Parathyroid adenoma (tissue), 2 donors: Measurements from ENCODE around the gene NLGN2.

Experiments
- H2AFZ ChIP-seq: fragments of 300-600 bp; sonication (generic); one replicate; pipeline ENCODE4 v1.7.0; 2017; ENCODE audit warnings: antibody characterized with exemption, mild to moderate bottlenecking
- H3K27ac ChIP-seq: fragments of 300-600 bp; sonication (generic); one replicate; pipeline ENCODE4 v1.7.0; 2017
- H3K27me3 ChIP-seq: fragments of 300-600 bp; sonication (generic); one replicate; pipeline ENCODE4 v1.7.0; 2017; ENCODE audit warnings: low read length; ENCODE audit not compliant: control insufficient read depth, insufficient read depth
- H3K36me3 ChIP-seq: fragments of 300-600 bp; sonication (generic); one replicate; pipeline ENCODE4 v1.7.0; 2017; ENCODE audit warnings: low read length; ENCODE audit not compliant: control insufficient read depth, insufficient read depth
- H3K4me1 ChIP-seq: fragments of 300-600 bp; sonication (generic); one replicate; pipeline ENCODE4 v1.7.0; 2017; ENCODE audit warnings: control low read depth
- H3K4me2 ChIP-seq: fragments of 300-600 bp; sonication (generic); one replicate; pipeline ENCODE4 v1.7.0; 2017; ENCODE audit warnings: low read length
- H3K4me3 ChIP-seq: fragments of 300-600 bp; sonication (generic); one replicate; pipeline ENCODE4 v1.7.0; 2017; ENCODE audit warnings: low read depth, low read length
- H3K79me2 ChIP-seq: fragments of 300-600 bp; sonication (generic); one replicate; pipeline ENCODE4 v1.7.0; 2017; ENCODE audit warnings: control low read depth
- H3K9ac ChIP-seq: fragments of 300-600 bp; sonication (generic); one replicate; pipeline ENCODE4 v1.7.0; 2017; ENCODE audit warnings: mild to moderate bottlenecking
- H3K9me3 ChIP-seq: fragments of 300-600 bp; sonication (generic); one replicate; pipeline ENCODE4 v1.7.0; 2017; ENCODE audit warnings: low read length; ENCODE audit not compliant: control insufficient read depth
- TF ChIP-seq, protein P1 (sequence below): fragments of 300-600 bp; sonication (generic); IDR thresholded peaks from one replicate; pipeline ENCODE4 v1.7.0; 2017; ENCODE audit warnings: antibody characterized with exemption, mild to moderate bottlenecking
- donor health status: primary hyperparathyroidism.

Gene NLGN2

DNA sequence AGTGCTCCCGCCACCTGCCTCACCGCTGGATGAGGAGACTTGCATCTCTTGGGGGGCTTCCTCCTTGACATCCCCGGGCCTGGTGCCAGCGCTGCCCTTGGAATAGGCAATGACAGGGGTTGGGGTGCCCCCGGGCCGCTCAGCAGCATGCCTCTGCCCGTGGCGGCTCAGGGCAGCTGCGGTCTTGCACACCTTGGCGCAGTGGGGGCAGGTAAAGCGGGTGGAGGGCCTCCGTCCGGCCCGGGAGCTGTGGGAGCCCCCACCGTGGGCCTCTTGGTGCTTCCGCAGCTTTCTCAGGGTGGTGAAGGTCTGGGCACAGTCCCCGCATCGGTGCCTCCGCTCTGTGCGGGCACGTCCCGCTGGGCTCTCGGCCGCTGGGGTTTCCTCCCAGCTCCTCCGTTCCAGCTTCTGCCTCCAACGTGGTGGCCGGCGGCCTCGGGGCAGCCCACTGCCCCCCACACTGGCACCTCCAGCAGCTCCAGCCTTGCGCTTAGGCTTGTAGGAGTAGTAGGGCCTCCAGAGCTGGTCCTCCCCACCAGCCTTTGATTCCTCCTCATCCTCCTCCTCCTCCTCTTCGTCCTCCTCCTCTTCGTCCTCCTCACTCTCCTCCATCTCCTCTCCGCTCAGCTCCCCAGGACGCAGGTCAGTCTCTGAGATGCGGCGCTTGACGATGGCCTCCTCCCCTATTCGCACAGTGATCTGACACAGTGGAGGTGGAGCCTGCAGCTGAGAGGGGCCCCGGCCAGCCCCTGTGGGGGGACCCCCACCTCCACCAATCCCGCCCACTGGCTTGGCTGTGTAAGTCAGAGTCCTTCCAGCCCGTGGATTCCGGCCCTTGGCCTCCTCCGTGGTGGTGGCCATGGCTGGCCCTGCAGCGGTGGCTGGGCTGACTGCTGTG is 55.1 kb downstream of the NLGN2 start:
- Histone ChIP-seq H3K9ac (no peak overlapping the region), H3K27ac (no peak overlapping the region), H2AFZ (no peak overlapping the region), H3K79me2 (peaks cover 44% of the 10 kb centered on the region), H3K4me3 (no peak overlapping the region), H3K4me2 (no peak overlapping the region), H3K36me3 (no peaks in the 10 kb centered on the region), H3K27me3 (no peaks in the 10 kb centered on the region), H3K9me3 (no peaks in the 10 kb centered on the region), H3K4me1 (peaks cover 18% of the 10 kb centered on the region)
- TF ChIP-seq, protein P1, sequence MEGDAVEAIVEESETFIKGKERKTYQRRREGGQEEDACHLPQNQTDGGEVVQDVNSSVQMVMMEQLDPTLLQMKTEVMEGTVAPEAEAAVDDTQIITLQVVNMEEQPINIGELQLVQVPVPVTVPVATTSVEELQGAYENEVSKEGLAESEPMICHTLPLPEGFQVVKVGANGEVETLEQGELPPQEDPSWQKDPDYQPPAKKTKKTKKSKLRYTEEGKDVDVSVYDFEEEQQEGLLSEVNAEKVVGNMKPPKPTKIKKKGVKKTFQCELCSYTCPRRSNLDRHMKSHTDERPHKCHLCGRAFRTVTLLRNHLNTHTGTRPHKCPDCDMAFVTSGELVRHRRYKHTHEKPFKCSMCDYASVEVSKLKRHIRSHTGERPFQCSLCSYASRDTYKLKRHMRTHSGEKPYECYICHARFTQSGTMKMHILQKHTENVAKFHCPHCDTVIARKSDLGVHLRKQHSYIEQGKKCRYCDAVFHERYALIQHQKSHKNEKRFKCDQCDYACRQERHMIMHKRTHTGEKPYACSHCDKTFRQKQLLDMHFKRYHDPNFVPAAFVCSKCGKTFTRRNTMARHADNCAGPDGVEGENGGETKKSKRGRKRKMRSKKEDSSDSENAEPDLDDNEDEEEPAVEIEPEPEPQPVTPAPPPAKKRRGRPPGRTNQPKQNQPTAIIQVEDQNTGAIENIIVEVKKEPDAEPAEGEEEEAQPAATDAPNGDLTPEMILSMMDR, result no peak

DNA sequence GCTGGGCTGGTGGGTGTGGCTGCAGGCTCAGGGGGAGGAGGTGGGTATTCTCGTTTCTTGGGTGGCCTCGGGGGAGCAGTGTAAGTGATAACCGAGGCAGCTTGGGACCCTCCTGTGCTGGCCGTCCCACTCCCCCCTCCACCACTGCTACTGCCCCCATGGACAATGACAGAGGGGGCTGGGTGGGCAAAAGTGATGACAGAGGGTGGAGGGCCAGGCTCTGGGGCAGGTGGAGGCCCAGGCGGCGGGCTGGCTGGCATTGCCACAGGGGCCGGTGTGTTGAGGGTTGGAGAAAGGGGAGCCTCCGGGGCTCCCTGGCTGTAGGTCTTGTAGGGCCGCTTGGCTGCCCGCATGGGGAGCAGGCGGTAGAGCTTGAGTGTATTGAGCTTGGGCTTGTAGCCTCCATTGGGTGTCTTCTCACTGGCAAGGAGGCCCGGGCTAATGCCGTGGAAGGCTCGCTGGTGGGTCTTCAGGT is 55.8 kb downstream of the NLGN2 start:
- H3K4me2 ChIP-seq, result no peak overlapping the region
- no peak overlapping the region for H3K4me3 ChIP-seq
- H2AFZ ChIP-seq, result no peak overlapping the region
- no peaks in the 10 kb centered on the region for H3K27me3 ChIP-seq
- H3K9ac ChIP-seq, result no peak overlapping the region
- H3K27ac ChIP-seq, result no peak overlapping the region
- H3K4me1 ChIP-seq, result peaks cover 21% of the 10 kb centered on the region
- TF ChIP-seq, protein P1, result no peak
- no peaks in the 10 kb centered on the region for H3K9me3 ChIP-seq
- peaks cover 50% of the 10 kb centered on the region for H3K79me2 ChIP-seq
- H3K36me3 ChIP-seq, result no peaks in the 10 kb centered on the region

DNA sequence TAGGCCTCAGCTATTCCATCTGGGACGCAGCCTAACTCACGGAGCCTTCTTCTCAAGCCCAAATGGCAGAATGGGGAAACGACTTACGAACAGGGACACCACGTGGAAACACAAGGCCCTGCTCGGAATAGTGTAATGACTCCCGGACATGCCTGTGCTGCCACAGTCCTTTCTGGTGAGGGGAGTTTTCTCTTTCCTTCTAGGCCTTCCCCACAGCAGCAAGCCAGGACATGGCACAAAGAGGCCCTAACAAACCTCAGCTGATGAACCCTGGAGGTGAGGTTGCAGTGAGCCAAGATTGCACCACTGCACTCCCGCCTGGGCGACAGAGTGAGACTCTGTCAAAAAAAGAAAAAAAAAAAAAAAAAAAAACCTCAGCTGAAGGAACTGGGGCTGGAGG is 56.4 kb downstream of the NLGN2 start:
- Histone ChIP-seq H3K4me1 (peaks cover 26% of the 10 kb centered on the region), H3K9ac (no peak overlapping the region), H3K4me3 (no peak overlapping the region), H2AFZ (no peak overlapping the region), H3K27me3 (no peaks in the 10 kb centered on the region), H3K36me3 (no peaks in the 10 kb centered on the region), H3K27ac (no peak overlapping the region), H3K4me2 (no peak overlapping the region), H3K79me2 (peaks cover 56% of the 10 kb centered on the region), H3K9me3 (no peaks in the 10 kb centered on the region)
- TF ChIP-seq, protein P1, result no peak

DNA sequence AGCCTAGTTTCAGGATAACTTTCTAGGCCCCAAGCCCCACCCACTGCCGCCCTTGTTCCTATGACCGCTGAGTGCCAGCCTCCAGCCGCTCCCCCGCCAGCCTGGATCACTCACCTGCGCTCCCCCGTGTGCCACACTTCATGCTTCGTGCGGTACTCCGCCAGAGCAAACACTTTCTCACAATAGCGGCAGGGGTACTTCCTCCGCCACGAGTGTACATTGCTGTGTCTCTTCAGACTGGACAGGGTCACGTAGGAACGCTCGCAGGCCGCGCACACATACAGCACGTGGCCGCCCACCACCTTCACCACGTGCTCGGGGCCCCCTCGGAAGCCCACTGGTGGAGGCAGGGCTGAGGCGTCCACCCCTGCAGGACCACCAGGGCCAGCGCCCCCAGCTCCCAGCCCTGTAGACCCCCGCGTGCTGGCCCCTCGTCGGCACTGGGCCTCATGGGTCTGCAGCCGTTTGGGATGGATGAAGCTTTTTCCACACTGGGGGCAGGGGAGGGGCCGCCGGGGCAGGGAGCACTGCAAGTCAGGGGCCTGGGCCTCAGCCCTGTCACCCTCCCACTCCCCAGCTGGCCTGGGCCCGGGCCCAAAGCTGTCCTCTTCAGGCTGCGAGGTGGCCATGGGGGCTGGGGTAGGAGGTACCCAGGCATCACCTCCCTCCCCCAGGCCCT is 58.1 kb downstream of the NLGN2 start:
- peaks cover 66% of the 10 kb centered on the region for H3K79me2 ChIP-seq
- no peak overlapping the region for H2AFZ ChIP-seq
- H3K4me2 ChIP-seq, result no peak overlapping the region
- peaks cover 31% of the 10 kb centered on the region for H3K4me1 ChIP-seq
- no peaks in the 10 kb centered on the region for H3K9me3 ChIP-seq
- TF ChIP-seq, protein P1, result no peak
- peak overlapping the region; percentile 89 for H3K27ac ChIP-seq
- no peak overlapping the region for H3K9ac ChIP-seq
- no peaks in the 10 kb centered on the region for H3K36me3 ChIP-seq
- no peaks in the 10 kb centered on the region for H3K27me3 ChIP-seq
- H3K4me3 ChIP-seq, result no peak overlapping the region
